A549 (cell line): ENCODE results near the gene MAGI2. TPM values are rescaled to one million over a fixed set of nuclear protein-coding genes. Genes with fewer than 3 reads are reported as not detected.

ENCODE experiments used
- BHLHE40 ChIP-seq: IDR thresholded peaks from 2 replicates; pipeline ENCODE4 v1.6.1; 2012; ENCODE audit warnings: low read depth, low read length, inconsistent platforms
- CBX8 ChIP-seq: fragments of 200-600 bp; sonication (generic); IDR thresholded peaks from 2 replicates; pipeline ENCODE4 v1.6.1; 2016
- CHD2 ChIP-seq: fragments of 150-350 bp; IDR thresholded peaks from 2 replicates; pipeline ENCODE4 v1.6.1; 2014; ENCODE audit warnings: low read length; ENCODE audit not compliant: partially characterized antibody
- CHD4 ChIP-seq: fragments of 200-600 bp; sonication (generic); IDR thresholded peaks from 2 replicates; pipeline ENCODE4 v1.6.1; 2016; ENCODE audit warnings: antibody characterized with exemption, mild to moderate bottlenecking, borderline replicate concordance
- CTCF ChIP-seq: fragments of >200 bp; sonication (Bioruptor Twin); formaldehyde crosslinking; IDR thresholded peaks from 3 replicates; pipeline ENCODE4 v1.5.1; 2016
- EHF ChIP-seq: fragments of 250-450 bp; sonication (Bioruptor Pico); IDR thresholded peaks from 2 replicates; pipeline ENCODE4 v1.5.0; 2020; ENCODE audit warnings: mild to moderate bottlenecking
- EHMT2 ChIP-seq: fragments of 200-600 bp; sonication (generic); IDR thresholded peaks from 2 replicates; pipeline ENCODE4 v1.6.1; 2016; ENCODE audit warnings: antibody characterized with exemption, low read depth, mild to moderate bottlenecking, moderate library complexity
- EP300 ChIP-seq, 2 experiments: fragments of >200 bp; sonication (Bioruptor Twin); formaldehyde crosslinking; IDR thresholded peaks; 2 replicates in 1 of 2; 3 replicates in 1 of 2; pipeline ENCODE4 v1.6.1; 2016 to 2017
- ESRRA ChIP-seq: fragments of 150-350 bp; IDR thresholded peaks from 2 replicates; pipeline ENCODE4 v1.6.1; 2014; ENCODE audit warnings: mild to moderate bottlenecking, low read length, borderline replicate concordance
- FOSL2 ChIP-seq, 2 experiments: fragments of 450-650 bp in 1 of 2; fragments of >200 bp in 1 of 2; sonication (Bioruptor Twin) in 1 of 2; formaldehyde crosslinking; IDR thresholded peaks; 2 replicates each; pipeline versions ENCODE4 v1.5.0 to v1.6.1; 2016 to 2020; ENCODE audit warnings: mild to moderate bottlenecking in 1 of 2, moderate library complexity in 1 of 2
- FOXS1 ChIP-seq: fragments of 250-450 bp; sonication (Bioruptor Pico); IDR thresholded peaks from 2 replicates; pipeline ENCODE4 v1.5.0; 2020; ENCODE audit warnings: mild to moderate bottlenecking, moderate library complexity
- GATA3 ChIP-seq: IDR thresholded peaks from 2 replicates; pipeline ENCODE4 v1.6.1; 2012; ENCODE audit warnings: borderline replicate concordance
- HDAC2 ChIP-seq: fragments of 200-600 bp; sonication (generic); IDR thresholded peaks from 2 replicates; pipeline ENCODE4 v1.6.1; 2016
- HES2 ChIP-seq: fragments of >200 bp; sonication (Bioruptor Twin); formaldehyde crosslinking; IDR thresholded peaks from 2 replicates; pipeline ENCODE4 v1.6.1; 2016
- HEYL ChIP-seq: fragments of 250-450 bp; sonication (Bioruptor Pico); IDR thresholded peaks from 2 replicates; pipeline ENCODE4 v1.8.0; 2021; ENCODE audit warnings: mild to moderate bottlenecking, moderate library complexity
- HMGXB4 ChIP-seq: fragments of 250-450 bp; sonication (Bioruptor Pico); IDR thresholded peaks from 2 replicates; pipeline ENCODE4 v1.5.0; 2021; ENCODE audit warnings: mild to moderate bottlenecking, moderate library complexity, borderline replicate concordance
- HOXB5 ChIP-seq: fragments of 250-450 bp; sonication (Bioruptor Pico); IDR thresholded peaks from 2 replicates; pipeline ENCODE4 v1.5.0; 2020; ENCODE audit warnings: mild to moderate bottlenecking, moderate library complexity
- JUN ChIP-seq, 2 experiments: fragments of >200 bp; sonication (Bioruptor Twin); formaldehyde crosslinking; IDR thresholded peaks; 2 replicates in 1 of 2; 3 replicates in 1 of 2; pipeline ENCODE4 v1.6.1; 2016 to 2017
- JUNB ChIP-seq: fragments of >200 bp; sonication (Bioruptor Twin); formaldehyde crosslinking; IDR thresholded peaks from 2 replicates; pipeline ENCODE4 v1.6.1; 2016
- KDM5A ChIP-seq: fragments of 200-600 bp; sonication (generic); IDR thresholded peaks from 2 replicates; pipeline ENCODE4 v1.6.1; 2016; ENCODE audit warnings: antibody characterized with exemption, mild to moderate bottlenecking
- MAFK ChIP-seq: fragments of 450-650 bp; IDR thresholded peaks from 2 replicates; pipeline ENCODE4 v1.6.1; 2014; ENCODE audit not compliant: partially characterized antibody
- MYC ChIP-seq: IDR thresholded peaks from 2 replicates; pipeline ENCODE4 v1.6.1; 2012; ENCODE audit warnings: mild to moderate bottlenecking, inconsistent platforms, low read length, improper control_type of control experiment, borderline replicate concordance
- NR3C1 ChIP-seq: fragments of >200 bp; sonication (Bioruptor Twin); formaldehyde crosslinking; IDR thresholded peaks from 3 replicates; pipeline ENCODE4 v1.6.1; 2017
- PHF8 ChIP-seq: fragments of 200-600 bp; sonication (generic); IDR thresholded peaks from 2 replicates; pipeline ENCODE4 v1.6.1; 2016; ENCODE audit warnings: low read depth, mild to moderate bottlenecking, antibody characterized with exemption, moderate library complexity, borderline replicate concordance
- POLR2A ChIP-seq: IDR thresholded peaks from 2 replicates; pipeline ENCODE4 v1.6.1; 2012; ENCODE audit warnings: mild to moderate bottlenecking, low read length
- POLR2AphosphoS2 ChIP-seq: conservative IDR thresholded peaks from 2 replicates; pipeline ENCODE4 v1.6.1; 2012; ENCODE audit warnings: low read length, improper control_type of control experiment, inconsistent platforms
- RAD21 ChIP-seq, 2 experiments: fragments of >200 bp in 1 of 2; sonication (Bioruptor Twin) in 1 of 2; formaldehyde crosslinking in 1 of 2; IDR thresholded peaks in 1 of 2; conservative IDR thresholded peaks in 1 of 2; 2 replicates in 1 of 2; 3 replicates in 1 of 2; pipeline ENCODE4 v1.6.1; 2012 to 2018; ENCODE audit warnings: inconsistent platforms in 1 of 2
- REST ChIP-seq: fragments of 200-600 bp; sonication (generic); IDR thresholded peaks from 2 replicates; pipeline ENCODE4 v1.6.1; 2016; ENCODE audit warnings: antibody characterized with exemption, mild to moderate bottlenecking, moderate library complexity
- RNF2 ChIP-seq: fragments of 200-600 bp; sonication (generic); IDR thresholded peaks from 2 replicates; pipeline ENCODE4 v1.6.1; 2016; ENCODE audit warnings: low read depth, mild to moderate bottlenecking, antibody characterized with exemption, moderate library complexity, borderline replicate concordance
- SMC3 ChIP-seq: fragments of >200 bp; sonication (Bioruptor Twin); formaldehyde crosslinking; IDR thresholded peaks from 3 replicates; pipeline ENCODE4 v1.6.1; 2018; ENCODE audit warnings: inconsistent platforms
- SREBF2 ChIP-seq: fragments of 450-650 bp; IDR thresholded peaks from 2 replicates; pipeline ENCODE4 v1.6.1; 2014; ENCODE audit warnings: mild to moderate bottlenecking, moderate library complexity
- TFCP2L1 ChIP-seq: fragments of 250-450 bp; sonication (Bioruptor Pico); IDR thresholded peaks from 2 replicates; pipeline ENCODE4 v1.5.0; 2021; ENCODE audit warnings: mild to moderate bottlenecking
- TP53 ChIP-seq: fragments of 250-450 bp; sonication (Bioruptor Pico); IDR thresholded peaks from 2 replicates; pipeline ENCODE4 v1.5.0; 2021; ENCODE audit warnings: mild to moderate bottlenecking, moderate library complexity
- USF2 ChIP-seq: fragments of 450-650 bp; IDR thresholded peaks from 2 replicates; pipeline ENCODE4 v1.6.1; 2014; ENCODE audit warnings: antibody characterized with exemption
- ZC3H11A ChIP-seq: fragments of 450-650 bp; IDR thresholded peaks from 2 replicates; pipeline ENCODE4 v1.6.1; 2014; ENCODE audit warnings: antibody characterized with exemption, mild to moderate bottlenecking
- ZFP36 ChIP-seq: fragments of 450-650 bp; IDR thresholded peaks from 2 replicates; pipeline ENCODE4 v1.6.1; 2014; ENCODE audit warnings: borderline replicate concordance; ENCODE audit not compliant: partially characterized antibody
- ZNF302 ChIP-seq: fragments of 250-450 bp; sonication (Bioruptor Pico); IDR thresholded peaks from 2 replicates; pipeline ENCODE4 v1.9.0; 2021; ENCODE audit warnings: inconsistent platforms, mild to moderate bottlenecking, moderate library complexity
- ZSCAN20 ChIP-seq: fragments of 250-450 bp; sonication (Bioruptor Pico); IDR thresholded peaks from 2 replicates; pipeline ENCODE4 v1.8.0; 2022; ENCODE audit warnings: mild to moderate bottlenecking, moderate library complexity
- polyA plus RNA-seq, 4 experiments: library from polyadenylated mRNA; depleted of rRNA in 3 of 4; stranded (reverse); fragments of >200 nt; fragmentation: RNase III in 1 of 4; extraction: RNeasy Plus Mini Kit Qiagen cat#74134 plus additional on column Dnase treatment in 1 of 4; gene quantifications; 2 replicates in 3 of 4; 3 replicates in 1 of 4; pipeline ENCODE4 v1.2.3, GENCODE V29; 2011 to 2017

The MAGI2 gene
- polyA plus RNA-seq, 2 of the 4 experiments (the other 2 are of a cell fraction) = 0.48 to 0.81 TPM

GRCh38 chr7:79293655-79294142 lies 159.8 kb downstream of the MAGI2 start (continued):
- TF ChIP-seq REST = no peak
- TF ChIP-seq CBX8 = no peak
- TF ChIP-seq ZSCAN20 (CRISPR knock-in tag) = no peak
- TF ChIP-seq HDAC2 = no peak
- no peak for TF ChIP-seq ESRRA
- peak; percentile 63; the same call in 1 of the 2 replicates for TF ChIP-seq FOSL2 (IDR thresholded peaks at IDR 0.05)
- peak; percentile 86 for TF ChIP-seq FOSL2 (CRISPR knock-in tag; IDR thresholded peaks at IDR 0.05)
- TF ChIP-seq KDM5A = no peak
- no peak for TF ChIP-seq ZFP36
- peak; percentile 32 to 56; a peak in 3 of 5 replicates for TF ChIP-seq EP300 (IDR thresholded peaks at IDR 0.05)
- TF ChIP-seq FOXS1 (CRISPR knock-in tag) = peak; percentile 80; the same call in 1 of the 2 replicates
- TF ChIP-seq EHMT2 = no peak
- TF ChIP-seq USF2 = no peak
- no peak for TF ChIP-seq BHLHE40
- no peak for TF ChIP-seq ZNF302 (CRISPR knock-in tag)
- 0 out of 2 replicates have a peak, but pooled peaks have one; percentile 58 for TF ChIP-seq HEYL (CRISPR knock-in tag)
- peak; percentile 76 for TF ChIP-seq JUNB
- TF ChIP-seq TP53 (CRISPR knock-in tag) = no peak
- TF ChIP-seq TFCP2L1 (CRISPR knock-in tag) = no peak
- no peak for TF ChIP-seq CTCF
- no peak for TF ChIP-seq HES2
- no peak for TF ChIP-seq NR3C1
- no peak; the same call in 1 of the 2 replicates for TF ChIP-seq CHD4
- no peak for TF ChIP-seq CHD2
- TF ChIP-seq POLR2AphosphoS2 = no peak
- no peak for TF ChIP-seq MAFK
- TF ChIP-seq HOXB5 (CRISPR knock-in tag) = peak; percentile 69; the same call in 1 of the 2 replicates
- no peak for TF ChIP-seq ZC3H11A
- TF ChIP-seq HMGXB4 = no peak
- TF ChIP-seq EHF (CRISPR knock-in tag) = no peak
- TF ChIP-seq POLR2A = no peak
- TF ChIP-seq RNF2 = no peak
- TF ChIP-seq SREBF2 = no peak
- TF ChIP-seq RAD21 (conservative IDR thresholded peaks at IDR 0.05 in 1 of 2, IDR thresholded peaks at IDR 0.05 in 1 of 2) = peak in 1 of 2 experiments; percentile 5; a peak in 1 of 5 replicates
- peak; percentile 71 to 82; a peak in 4 of 5 replicates for TF ChIP-seq JUN (IDR thresholded peaks at IDR 0.05)
- no peak for TF ChIP-seq PHF8
- TF ChIP-seq SMC3 = peak; percentile 2; the same call in 1 of the 3 replicates
- peak; percentile 94 for TF ChIP-seq GATA3
- TF ChIP-seq MYC = no peak
